ENCODE measurements around the gene PRRT4. TPM values are rescaled to one million over a fixed set of nuclear protein-coding genes. Genes with fewer than 3 reads are reported as not detected.

The PRRT4 gene
- total RNA-seq, 6 experiments from 2014 or later, result not detected

DNA sequence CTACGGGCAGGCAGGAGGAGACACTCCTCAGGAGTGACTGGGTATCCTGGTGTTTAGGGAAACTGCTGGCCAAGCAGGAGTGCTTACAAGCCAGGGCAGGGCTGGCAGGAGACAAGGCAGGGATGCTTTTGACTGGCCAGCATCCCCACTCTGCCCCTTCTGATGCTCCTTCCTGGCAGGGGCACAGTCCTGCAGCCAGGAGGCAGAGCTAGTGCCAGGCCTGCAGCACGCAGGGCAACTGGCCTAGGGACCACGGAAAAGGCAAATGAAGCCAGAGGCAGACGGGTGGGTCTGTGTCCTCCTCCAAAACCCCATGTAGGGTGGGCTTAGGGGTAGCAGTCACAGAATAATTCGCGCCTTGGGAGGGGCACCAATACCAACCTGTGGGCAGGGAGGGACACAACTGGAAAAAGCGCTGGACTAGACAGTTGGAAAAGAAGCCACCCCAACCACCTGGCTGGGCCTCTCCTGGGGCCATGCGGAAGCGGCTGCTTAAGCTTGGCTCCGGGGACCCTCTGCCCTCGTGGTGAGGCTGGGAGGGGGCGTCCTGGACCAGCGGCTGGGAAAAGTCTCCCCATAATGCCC is 43.5 kb upstream of the PRRT4 start:
- peak overlapping the region; percentile 94 for H3K4me3 Mint-ChIP-seq
- no peaks in the 10 kb centered on the region for H3K9me3 Mint-ChIP-seq
- TF ChIP-seq, protein P1, sequence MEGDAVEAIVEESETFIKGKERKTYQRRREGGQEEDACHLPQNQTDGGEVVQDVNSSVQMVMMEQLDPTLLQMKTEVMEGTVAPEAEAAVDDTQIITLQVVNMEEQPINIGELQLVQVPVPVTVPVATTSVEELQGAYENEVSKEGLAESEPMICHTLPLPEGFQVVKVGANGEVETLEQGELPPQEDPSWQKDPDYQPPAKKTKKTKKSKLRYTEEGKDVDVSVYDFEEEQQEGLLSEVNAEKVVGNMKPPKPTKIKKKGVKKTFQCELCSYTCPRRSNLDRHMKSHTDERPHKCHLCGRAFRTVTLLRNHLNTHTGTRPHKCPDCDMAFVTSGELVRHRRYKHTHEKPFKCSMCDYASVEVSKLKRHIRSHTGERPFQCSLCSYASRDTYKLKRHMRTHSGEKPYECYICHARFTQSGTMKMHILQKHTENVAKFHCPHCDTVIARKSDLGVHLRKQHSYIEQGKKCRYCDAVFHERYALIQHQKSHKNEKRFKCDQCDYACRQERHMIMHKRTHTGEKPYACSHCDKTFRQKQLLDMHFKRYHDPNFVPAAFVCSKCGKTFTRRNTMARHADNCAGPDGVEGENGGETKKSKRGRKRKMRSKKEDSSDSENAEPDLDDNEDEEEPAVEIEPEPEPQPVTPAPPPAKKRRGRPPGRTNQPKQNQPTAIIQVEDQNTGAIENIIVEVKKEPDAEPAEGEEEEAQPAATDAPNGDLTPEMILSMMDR (IDR thresholded peaks at IDR 0.05), result peak; percentile 55; the same call in 1 of the 2 replicates
- H3K36me3 Mint-ChIP-seq (ENCODE audit: low read depth), result peaks cover 17% of the 10 kb centered on the region; the same call in 1 of the 2 replicates
- DNase-seq, result peak; percentile 22
- peak overlapping the region; percentile 88 for H3K27ac Mint-ChIP-seq
- peaks cover 36% of the 10 kb centered on the region for H3K4me1 Mint-ChIP-seq (ENCODE audit: low read depth)
- H3K27me3 Mint-ChIP-seq (ENCODE audit: insufficient read depth), result no peaks in the 10 kb centered on the region; the same call in 1 of the 2 replicates

- H3K4me1 Mint-ChIP-seq (ENCODE audit: low read depth), result peaks cover 35% of the 10 kb centered on the region
- DNase-seq, result no peak
- H3K27ac Mint-ChIP-seq, result peak overlapping the region; percentile 88
- H3K9me3 Mint-ChIP-seq, result no peaks in the 10 kb centered on the region
- peaks cover 17% of the 10 kb centered on the region; the same call in 1 of the 2 replicates for H3K36me3 Mint-ChIP-seq (ENCODE audit: low read depth)
- TF ChIP-seq, protein P1 (IDR thresholded peaks at IDR 0.05), result no peak
- no peaks in the 10 kb centered on the region; the same call in 1 of the 2 replicates for H3K27me3 Mint-ChIP-seq (ENCODE audit: insufficient read depth)
- peak overlapping the region; percentile 94 for H3K4me3 Mint-ChIP-seq
Observed at GRCh38 chr7:128404143-128404681, 42.7 kb upstream of the PRRT4 start.

GRCh38 chr7:128403676-128404075 is 42.2 kb upstream of the PRRT4 start:
- Mint-ChIP-seq H3K27me3 (ENCODE audit: insufficient read depth) (no peaks in the 10 kb centered on the region; the same call in 1 of the 2 replicates), H3K4me1 (ENCODE audit: low read depth) (peaks cover 30% of the 10 kb centered on the region), H3K36me3 (ENCODE audit: low read depth) (peaks cover 17% of the 10 kb centered on the region; the same call in 1 of the 2 replicates), H3K27ac (no peak overlapping the region; the same call in 1 of the 2 replicates), H3K4me3 (peak overlapping the region; percentile 94), H3K9me3 (no peaks in the 10 kb centered on the region)
- TF ChIP-seq, protein P1 (IDR thresholded peaks at IDR 0.05), result no peak
- no peak for DNase-seq

DNA sequence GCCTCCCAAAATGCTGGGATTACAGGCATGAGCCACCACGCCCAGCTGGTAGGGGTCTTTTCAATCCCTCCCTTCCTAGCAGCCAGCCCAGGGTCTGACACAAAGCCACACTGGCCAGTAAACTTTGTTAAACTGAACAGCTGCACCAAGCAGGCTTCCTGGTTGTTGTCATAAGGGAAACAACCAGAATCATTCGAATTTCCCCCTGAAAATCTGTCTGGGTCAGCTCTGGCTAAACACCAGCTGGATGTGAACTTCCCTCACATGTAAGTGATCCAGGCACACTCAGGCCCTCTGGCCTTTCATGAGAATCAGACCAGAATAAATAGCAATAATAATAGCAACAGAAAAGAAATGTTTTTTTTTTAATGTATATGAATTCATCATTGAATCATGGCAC is 40.9 kb upstream of the PRRT4 start:
- Mint-ChIP-seq H3K36me3 (ENCODE audit: low read depth) (peaks cover 26% of the 10 kb centered on the region; the same call in 1 of the 2 replicates), H3K4me3 (no peak overlapping the region), H3K27ac (no peak overlapping the region), H3K4me1 (ENCODE audit: low read depth) (peaks cover 27% of the 10 kb centered on the region), H3K9me3 (no peaks in the 10 kb centered on the region), H3K27me3 (ENCODE audit: insufficient read depth) (no peaks in the 10 kb centered on the region; the same call in 1 of the 2 replicates)
- TF ChIP-seq, protein P1 (IDR thresholded peaks at IDR 0.05), result no peak
- DNase-seq, result no peak

DNA sequence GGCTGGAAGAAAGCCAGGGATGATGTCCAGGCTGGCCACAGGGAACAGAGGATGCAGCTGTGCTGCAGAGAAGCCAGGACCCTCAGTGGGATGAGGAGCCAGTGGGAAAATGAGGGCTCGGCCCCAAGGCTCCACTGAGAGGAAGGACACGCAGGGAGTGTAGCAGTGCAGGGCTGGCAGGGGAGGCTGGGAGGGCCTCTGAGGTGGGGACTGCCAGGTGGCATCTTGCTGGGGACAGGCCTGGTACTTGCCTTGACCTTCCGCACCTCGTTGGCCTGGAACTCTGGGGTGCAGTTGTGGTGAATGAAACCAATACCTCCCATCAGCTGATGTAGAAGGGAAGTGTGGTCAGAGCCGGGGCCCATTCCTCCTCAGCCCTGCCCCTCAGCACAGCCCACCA is 39.1 kb upstream of the PRRT4 start:
- DNase-seq, result no peak
- Mint-ChIP-seq H3K27ac (no peak overlapping the region), H3K4me3 (no peak overlapping the region), H3K9me3 (no peaks in the 10 kb centered on the region), H3K27me3 (ENCODE audit: insufficient read depth) (no peaks in the 10 kb centered on the region), H3K4me1 (ENCODE audit: low read depth) (peaks cover 27% of the 10 kb centered on the region), H3K36me3 (ENCODE audit: low read depth) (peaks cover 32% of the 10 kb centered on the region; the same call in 1 of the 2 replicates)
- TF ChIP-seq, protein P1 (IDR thresholded peaks at IDR 0.05), result no peak
